DMS79 (cell line): ENCODE data around the gene HCFC1R1.
"Not testable (repeated sequence)": the region's sequence is repeated elsewhere in the genome, so short reads cannot be mapped to it uniquely, and the experiment has no call there.

Experiments
- DNase-seq: peaks from one replicate; lab custom pipeline; 2025; lab: John Stamatoyannopoulos, UW

The HCFC1R1 gene, protein sequence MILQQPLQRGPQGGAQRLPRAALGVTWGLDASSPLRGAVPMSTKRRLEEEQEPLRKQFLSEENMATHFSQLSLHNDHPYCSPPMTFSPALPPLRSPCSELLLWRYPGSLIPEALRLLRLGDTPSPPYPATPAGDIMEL

DNA sequence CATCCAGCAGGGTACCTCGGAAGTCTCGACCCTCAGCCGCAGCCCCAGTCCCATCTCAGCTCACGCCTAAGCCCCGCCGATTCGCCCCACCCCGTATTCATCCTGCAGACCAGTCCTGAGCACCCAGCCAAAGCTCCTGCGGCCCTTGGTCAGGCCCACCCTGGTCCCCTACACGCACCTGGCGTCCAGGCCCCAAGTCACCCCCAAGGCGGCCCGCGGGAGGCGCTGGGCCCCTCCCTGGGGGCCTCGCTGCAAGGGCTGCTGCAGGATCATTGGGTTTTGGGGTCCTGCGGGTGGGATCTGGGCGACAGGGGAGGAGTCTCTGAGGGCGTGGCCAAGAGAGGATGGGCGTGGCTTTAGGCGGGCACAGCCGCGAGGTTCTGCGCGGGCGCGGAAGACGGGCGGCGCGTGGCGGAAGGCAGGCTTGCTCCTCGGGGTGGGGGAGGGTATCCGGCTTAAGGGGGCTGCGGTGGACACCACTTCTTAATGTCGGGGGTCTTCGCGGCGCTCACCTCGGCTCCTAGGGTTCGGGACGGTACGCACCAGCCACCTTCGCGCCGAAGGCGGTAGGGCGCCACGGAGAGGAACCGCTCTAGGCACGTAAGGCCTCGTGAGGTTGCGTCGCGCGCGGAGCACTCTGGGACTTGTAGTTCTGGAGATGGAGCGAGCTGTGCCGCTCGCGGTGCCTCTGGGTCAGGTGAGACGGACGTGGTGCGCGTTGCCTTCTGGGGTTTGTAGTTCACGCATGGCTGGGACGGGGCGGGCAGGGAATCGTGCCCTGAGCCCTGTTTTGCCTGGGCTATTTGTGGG is at the start of gene HCFC1R1, which contains the start of gene THOC6:
HCFC1R1 (minus strand) TSS at position 274 of the 810 bp plus-strand sequence; CDS start at position 273, 1 bp downstream.
THOC6 (plus strand) TSS at position 367 of the 810 bp plus-strand sequence; CDS start at position 659, 292 bp downstream.
- DNase-seq, result peak; percentile 87

DNA sequence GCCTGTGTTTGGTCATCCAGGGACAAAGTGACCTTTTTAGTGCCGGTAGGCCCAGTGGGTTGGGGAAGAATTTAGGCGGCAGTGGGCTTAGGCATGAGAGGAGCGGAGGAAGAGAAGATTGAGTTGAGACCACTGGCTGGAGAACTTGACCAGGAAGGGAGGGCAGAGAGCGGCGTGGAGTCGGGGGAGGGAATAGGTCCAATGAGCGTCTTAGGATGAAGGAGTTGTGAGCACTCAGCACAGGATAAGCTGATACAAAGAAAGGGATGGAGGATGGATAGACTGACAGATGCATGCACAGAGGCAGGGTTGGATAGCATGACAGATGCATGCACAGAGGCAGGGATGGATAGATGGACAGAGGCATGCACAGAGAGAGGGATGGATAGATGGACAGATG is 49.7 kb upstream of the HCFC1R1 start:
- DNase-seq, result no peak

DNA sequence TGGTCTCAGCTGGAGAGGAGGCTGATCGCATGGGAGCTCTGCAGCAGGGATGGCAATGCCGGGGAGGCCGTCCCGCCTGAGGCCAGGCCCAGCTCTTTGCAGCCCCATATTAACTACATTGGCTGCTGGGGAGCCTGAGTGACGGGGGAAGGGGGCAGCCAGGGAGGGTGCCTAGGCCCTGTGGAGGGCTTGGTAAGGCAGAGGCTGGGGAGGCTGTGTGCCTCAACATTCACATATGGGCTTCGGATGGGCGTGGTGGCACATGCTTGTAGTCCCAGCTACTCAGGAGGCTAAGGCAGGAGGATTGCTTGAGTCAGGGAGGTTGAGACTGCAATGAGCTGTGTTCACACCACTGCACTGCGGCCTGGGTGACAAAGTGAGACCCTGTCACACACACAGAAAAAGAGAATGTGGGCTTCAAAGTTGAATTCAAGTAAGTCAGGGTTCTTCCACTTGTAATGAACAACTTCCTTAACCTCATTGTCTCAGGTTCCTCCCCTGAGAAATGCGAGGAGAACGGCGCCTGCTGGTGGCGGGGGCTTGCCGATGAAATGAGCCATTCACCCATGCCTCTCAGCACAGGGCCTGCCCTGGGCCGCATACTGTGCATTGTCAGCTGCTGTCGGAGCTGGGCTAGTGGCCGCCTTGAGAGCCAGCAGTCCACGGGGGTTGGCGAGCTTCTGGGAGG is 49.0 kb upstream of the HCFC1R1 start:
- DNase-seq, result not testable (repeated sequence)

DNA sequence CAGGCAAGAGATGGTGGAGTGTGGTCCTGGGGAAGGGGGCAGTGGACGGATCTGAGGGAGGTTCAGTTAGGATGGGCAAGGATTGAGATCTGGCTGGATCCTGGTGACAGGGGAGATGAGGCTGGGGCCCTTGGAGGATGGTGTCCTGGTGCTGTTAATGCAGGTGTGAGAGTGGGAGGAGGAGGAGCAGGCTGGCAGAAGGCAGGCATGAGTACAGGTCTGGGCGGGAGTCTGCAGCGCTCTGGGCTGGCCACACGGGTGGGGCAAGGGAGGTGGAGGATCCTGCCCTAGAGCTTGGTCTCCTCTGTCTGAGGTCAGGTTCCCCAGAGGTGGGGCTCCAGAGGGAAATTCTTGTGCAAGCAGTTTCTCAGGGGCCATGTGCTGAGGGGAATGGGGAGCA is 48.4 kb upstream of the HCFC1R1 start:
- not testable (repeated sequence) for DNase-seq

DNA sequence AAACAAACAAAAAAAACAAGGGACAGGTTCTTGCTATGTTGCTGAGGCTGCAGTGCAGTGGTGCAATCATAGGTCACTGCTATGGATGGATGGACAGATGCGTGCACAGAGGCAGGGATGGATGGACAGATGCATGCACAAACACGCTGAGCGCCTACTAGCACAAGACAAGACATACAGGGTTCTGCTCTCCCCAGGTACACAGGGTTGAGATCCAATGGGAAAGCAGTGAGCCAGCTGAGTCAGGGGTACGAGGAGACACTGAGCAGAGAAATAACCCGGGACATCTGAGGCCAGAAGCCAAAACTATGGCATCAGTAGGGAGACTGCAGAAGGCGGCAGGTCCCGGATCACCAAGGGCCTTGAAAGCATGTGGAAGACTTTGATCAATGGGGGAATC is 47.9 kb upstream of the HCFC1R1 start:
- no peak for DNase-seq

DNA sequence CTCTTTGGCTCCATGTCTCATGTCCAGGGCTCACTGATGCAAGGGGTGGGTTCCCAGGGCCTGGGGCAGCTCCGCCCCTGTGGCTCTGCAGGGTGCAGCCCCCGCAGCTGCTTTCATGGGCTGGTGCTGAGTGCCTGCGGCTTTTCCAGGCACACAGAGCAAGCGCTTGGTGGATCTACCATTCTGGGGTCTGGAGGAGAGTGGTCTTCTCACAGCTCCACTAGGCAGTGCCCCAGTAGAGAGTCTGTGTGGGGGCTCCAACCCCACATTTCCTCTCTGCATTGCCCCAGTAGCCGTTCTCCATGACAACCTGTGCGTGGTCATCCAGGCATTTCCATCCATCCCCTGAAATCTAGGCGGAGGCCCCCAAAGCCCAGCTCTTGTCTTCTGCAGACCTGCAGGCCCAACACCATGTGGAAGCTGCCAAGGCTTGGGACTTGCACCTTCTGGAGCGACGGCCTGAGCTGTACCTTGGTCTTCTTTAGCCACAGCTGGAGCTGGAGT is 46.9 kb upstream of the HCFC1R1 start:
- DNase-seq, result no peak

DNA sequence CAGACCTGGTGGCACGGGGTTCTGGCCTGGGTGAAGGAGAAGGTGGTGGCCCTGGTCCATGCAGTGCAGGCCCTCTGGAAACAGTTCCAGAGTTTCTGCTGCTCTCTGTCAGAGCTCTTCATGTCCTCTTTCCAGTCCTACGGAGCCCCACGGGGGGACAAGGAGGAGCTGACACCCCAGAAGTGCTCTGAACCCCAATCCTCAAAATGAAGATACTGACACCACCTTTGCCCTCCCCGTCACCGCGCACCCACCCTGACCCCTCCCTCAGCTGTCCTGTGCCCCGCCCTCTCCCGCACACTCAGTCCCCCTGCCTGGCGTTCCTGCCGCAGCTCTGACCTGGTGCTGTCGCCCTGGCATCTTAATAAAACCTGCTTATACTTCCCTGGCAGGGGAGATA is 45.4 kb upstream of the HCFC1R1 start:
- DNase-seq, result not testable (repeated sequence)

DNA sequence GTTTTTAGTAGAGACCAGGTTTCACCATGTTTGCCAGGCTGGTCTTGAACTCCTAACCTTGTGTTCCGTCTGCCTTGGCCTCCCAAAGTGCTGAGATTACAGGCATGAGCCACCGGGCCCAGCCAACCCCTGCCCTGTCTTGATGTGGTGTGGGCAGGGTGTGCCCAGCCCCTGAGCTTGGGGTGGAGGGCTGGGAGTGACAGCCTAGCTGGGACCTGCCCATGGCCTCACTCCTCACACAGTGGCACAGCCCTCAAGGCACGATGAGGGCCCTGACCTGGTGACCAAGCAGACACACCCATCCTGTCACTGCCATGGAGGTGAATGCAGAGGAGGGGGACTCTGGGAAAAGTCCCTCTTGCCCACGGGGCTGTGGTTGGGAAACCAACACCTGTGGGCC is 44.7 kb upstream of the HCFC1R1 start:
- no peak for DNase-seq

DNA sequence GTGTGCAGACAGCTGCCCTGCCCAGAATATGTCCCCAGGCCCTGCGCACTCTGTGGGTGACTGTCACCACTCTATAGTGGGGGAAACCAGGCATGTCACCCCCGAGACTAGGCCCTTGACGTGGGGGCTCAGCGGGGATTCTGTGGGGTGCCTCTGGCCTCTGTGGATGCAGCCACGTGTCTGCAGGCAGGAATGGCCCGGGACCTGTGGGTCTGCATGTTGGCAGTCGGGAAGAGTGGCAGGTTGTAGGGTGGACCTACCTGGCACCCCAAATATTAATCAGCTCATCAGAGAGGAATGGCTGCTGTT is 42.7 kb upstream of the HCFC1R1 start:
- no peak for DNase-seq

DNA sequence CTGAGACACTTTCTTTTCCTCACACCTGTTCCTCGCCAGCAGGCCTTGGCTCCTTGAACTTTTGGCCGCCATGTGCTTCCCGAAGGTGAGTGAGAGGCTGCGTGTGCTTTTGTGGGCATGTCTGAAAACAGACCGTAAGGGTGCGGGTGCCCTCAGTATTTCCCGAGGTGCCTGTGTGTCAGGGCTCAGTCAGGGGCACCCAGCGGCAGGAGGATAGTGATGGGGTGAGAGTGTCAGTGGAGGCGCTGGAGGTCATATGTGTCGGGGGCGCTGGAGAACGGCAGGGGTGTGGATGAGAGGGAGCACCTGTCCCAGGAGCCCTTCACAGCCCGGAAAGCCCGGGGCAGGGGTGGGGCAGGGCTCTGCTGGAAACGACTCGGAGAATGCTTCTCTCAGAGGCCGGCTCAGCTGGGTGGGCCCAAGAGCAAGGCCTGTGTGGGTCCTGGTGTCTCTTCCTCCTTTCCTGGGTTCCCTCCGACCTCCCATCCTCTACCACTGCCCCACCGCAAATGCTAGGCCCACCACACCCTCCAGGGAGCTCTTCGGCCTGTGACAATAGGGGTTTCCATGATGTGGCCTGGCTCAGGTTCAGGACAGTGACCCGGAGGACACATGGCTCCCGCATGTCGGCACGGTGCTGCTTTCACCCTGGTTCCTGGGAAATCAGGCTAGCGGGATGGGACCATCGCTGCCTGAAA is 42.1 kb upstream of the HCFC1R1 start:
- DNase-seq, result no peak

DNA sequence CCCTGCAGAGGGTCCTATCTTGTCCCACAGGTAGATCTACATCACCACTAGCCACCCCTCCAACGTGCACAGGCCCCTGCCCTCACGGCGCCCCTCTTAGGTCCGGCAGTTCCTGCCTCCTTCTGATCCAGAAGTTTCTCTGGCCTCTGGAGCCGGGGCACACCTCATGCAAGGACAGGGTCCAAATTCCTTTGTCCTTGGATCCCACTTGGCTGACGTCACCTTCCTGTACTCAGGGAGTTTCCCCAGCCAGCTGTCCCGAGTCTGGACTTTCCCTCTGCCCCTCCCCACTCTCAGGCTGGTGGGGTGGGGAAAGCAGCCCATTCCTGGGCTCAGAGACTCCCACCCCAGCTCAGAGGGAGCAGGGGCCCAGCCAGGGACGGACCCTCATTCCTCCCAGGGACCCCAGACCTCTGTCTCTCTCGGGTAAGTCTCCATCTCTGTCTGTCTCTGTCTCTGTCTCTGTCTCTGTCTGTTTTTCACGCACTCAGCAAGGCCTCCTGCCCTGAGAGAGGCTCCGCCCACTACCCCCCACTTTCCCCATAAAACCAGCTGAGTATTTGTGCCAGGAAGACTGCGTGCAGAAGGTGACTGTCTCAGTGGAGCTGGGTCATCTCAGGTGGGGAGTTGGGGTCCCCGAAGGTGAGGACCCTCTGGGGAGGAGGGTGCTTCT is 41.5 kb upstream of the HCFC1R1 start, which contains the start of gene IL32:
IL32 (plus strand) TSS at position 572 of the 673 bp plus-strand sequence. CDS start 172 bp downstream, outside the sequence.
- DNase-seq, result no peak

DNA sequence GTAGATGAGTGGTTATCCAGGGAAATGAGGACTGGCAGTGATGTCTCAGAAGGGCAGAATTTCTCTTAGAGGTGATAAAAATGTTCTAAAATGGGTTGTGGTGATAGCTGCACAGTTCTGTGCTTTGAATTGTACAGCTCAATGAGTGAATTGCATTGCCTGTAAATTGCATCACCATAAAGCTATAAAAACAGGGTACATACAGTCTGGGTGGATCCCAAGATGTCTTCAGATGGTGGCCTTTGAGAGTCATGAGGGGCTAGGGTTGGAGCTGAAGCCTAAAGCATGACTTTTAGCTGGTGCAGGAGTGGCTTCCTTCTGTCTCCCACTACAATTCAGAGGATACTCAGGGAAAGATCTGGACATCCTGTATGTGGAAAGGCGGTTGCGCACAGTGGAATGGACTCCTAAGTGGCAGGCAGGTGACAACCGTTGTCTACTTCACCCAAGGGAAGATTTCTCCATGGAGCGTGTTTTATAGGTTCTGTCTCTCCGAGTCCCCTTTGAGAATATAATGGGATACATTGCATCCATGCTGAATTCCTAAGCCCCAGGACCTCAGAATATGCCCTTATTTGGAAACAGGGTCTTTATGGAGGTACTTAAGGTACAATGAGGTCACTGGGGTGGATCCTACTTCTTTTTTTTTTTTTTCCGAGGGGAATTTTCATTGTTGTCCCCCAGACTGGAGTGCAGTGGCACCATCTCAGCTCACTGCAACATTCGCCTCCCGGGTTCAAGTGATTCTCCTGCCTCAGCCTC is 40.1 kb upstream of the HCFC1R1 start:
- DNase-seq, result no peak

DNA sequence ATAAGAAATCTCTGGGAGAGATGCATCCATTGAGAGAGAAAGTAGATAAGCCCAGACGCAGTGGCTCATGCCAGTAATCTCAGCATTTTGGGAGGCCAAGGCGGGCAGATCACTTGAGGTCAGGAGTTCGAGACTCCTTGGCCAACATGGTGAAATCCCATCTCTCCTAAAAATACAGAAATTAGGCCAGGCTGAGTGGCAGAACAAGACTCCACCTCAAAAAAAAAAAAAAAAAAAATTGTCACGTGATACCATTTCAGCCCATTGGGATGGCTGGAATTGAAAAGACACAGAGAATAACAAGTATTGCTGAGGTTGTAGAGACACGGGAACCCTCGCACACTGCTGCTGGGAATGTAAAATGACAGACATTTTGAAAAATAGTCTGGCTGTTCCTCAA is 38.8 kb upstream of the HCFC1R1 start:
- no peak for DNase-seq

DNA sequence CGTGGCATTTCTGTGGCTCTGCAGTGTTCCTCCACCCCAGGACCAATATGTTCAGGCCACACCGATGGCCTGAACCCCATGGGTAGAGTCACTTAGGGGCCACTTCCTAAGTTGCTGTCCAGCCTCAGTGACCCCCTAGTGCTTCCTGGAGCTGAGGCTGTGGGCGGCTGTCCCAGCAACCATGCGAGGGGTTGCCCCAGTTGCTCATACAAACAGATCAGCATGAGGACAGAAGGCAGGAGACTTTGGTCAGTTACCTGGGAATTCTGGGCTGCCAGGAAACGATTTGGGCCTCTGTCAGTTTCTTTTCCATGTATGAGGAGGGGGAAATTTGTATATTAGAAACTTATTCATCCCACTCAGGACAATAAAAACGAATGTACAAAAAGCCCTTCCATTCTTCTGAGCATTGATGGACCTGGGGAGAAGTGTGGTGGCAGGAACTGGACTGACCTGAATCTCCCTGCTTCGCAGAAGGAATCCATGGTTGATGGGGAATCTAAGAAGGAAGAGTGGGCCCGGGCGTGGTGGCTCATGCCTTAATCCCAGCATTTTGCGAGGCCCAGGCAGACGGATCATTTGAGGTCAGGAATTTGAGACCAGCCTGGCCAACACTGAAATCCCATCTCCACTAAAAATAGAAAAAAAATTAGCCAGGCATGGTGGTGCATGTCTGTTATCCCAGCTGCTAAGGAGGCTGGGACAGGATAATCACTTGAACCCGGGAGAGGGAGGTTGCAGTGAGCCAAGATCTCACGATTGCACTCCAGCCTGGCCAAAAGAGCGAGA is 36.8 kb upstream of the HCFC1R1 start:
- DNase-seq, result no peak

DNA sequence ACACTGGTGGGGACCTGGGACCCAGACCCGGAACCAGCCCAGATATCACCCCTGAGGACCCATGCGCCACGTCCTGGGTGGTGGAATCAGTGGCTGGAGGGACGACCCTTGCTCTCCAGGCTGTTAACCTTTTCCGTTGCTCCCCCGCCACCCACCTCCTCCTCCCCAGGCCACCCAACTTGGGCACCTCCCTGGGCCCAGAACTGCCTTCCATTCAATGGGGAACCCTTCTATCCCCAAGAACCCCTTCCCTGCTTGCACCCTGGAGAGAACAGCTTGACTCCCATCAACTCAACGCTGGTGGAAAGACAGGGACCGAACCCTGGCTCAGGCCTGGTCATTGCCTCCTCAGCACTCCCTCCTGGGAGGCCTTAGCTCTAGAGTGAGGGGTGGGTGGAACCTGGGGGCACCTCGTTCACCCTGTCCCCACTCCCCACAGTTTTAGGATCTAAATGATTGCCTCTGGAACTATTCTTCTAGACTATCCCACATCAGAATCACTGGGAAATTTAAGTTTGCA is 36.0 kb upstream of the HCFC1R1 start:
- DNase-seq, result no peak

DNA sequence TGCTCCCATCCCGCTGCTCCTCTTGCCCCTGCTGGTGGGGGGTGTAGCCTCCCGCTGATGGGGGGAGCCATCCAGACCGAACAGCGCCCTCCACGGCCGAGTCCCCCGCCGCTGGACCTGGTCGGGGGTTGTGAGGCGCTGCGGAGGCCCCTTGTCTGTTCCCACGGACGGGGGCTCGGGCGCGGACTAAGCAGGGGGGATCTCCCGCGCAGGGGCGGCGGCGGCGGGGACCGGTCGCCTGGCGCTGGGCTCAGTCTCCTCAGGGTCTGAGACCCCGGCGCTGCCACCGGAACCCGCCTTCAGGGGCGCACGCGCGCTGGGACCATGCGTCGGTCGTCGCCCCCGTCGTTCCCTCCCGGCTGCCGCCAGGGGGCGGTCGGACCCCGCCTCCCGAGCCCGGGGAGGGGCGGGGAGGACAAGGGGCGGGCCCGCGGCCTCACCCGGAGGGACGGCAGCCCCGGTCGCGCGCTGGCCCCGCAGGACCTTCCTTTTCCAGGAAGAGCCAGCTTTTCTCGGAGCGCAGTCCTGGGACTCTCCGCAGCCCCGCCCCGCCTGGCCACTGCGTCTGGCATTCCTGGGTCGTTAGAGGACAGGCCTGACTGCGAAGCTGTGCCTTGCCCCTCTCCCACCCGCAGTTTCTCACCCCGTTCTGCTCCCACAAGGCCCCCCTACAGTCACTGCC is 35.4 kb upstream of the HCFC1R1 start:
- DNase-seq, result peak; percentile 24

DNA sequence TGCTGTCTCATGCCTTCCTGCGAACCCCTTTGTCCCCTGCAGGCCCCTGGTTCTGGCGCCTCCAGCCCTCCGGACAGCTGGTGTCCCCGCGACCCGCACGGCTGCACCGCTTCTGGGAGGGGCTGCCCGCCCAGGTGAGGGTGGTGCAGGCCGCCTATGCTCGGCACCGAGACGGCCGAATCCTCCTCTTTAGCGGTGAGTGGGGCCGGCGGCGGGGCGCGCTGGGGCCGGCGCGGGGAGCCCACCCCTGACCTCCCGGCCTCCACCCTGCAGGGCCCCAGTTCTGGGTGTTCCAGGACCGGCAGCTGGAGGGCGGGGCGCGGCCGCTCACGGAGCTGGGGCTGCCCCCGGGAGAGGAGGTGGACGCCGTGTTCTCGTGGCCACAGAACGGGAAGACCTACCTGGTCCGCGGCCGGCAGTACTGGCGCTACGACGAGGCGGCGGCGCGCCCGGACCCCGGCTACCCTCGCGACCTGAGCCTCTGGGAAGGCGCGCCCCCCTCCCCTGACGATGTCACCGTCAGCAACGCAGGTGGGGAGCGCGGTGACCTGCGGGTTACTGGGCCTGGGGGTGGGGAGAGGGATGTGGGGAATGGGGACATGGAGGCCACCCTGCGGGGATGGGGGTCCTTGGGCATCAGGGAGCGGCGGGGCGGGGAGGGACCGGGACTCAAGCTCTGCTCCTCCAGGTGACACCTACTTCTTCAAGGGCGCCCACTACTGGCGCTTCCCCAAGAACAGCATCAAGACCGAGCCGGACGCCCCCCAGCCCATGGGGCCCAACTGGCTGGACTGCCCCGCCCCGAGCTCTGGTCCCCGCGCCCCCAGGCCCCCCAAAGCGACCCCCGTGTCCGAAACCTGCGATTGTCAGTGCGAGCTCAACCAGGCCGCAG is 34.6 kb upstream of the HCFC1R1 start:
- no peak for DNase-seq
